ENCODE measurements around the gene NKAIN1. TPM values are rescaled to one million over a fixed set of nuclear protein-coding genes. Genes with fewer than 3 reads are reported as not detected.

NKAIN1 gene
- total RNA-seq, 1 experiment from 2014 or later = 36.8 TPM

DNA sequence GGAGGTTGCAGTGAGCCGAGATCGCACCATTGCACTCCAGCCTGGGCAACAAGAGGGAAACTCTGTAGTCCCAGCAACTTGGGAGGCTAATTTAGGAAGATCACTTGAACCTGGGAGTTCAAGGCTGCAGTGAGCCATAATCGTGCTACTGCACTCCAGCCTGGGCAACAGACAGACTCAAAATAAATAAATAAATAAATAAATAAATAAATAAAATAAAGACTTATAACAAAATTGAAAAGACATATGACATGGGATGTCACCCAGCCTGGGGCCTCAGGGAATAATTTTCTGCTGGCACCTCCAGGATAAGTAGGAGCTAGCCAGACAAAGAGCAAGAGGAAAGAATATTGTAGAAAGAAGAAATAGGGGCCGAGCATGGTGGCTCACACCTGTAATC lies 96.2 kb downstream of the NKAIN1 start (continued):
- TF ChIP-seq, protein P1, sequence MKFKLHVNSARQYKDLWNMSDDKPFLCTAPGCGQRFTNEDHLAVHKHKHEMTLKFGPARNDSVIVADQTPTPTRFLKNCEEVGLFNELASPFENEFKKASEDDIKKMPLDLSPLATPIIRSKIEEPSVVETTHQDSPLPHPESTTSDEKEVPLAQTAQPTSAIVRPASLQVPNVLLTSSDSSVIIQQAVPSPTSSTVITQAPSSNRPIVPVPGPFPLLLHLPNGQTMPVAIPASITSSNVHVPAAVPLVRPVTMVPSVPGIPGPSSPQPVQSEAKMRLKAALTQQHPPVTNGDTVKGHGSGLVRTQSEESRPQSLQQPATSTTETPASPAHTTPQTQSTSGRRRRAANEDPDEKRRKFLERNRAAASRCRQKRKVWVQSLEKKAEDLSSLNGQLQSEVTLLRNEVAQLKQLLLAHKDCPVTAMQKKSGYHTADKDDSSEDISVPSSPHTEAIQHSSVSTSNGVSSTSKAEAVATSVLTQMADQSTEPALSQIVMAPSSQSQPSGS (CRISPR knock-in tag; IDR thresholded peaks at IDR 0.05; ENCODE audit: borderline replicate concordance, low read depth) = no peak
- TF ChIP-seq, protein P2, sequence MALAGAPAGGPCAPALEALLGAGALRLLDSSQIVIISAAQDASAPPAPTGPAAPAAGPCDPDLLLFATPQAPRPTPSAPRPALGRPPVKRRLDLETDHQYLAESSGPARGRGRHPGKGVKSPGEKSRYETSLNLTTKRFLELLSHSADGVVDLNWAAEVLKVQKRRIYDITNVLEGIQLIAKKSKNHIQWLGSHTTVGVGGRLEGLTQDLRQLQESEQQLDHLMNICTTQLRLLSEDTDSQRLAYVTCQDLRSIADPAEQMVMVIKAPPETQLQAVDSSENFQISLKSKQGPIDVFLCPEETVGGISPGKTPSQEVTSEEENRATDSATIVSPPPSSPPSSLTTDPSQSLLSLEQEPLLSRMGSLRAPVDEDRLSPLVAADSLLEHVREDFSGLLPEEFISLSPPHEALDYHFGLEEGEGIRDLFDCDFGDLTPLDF (CRISPR knock-in tag; IDR thresholded peaks at IDR 0.05) = no peak

DNA sequence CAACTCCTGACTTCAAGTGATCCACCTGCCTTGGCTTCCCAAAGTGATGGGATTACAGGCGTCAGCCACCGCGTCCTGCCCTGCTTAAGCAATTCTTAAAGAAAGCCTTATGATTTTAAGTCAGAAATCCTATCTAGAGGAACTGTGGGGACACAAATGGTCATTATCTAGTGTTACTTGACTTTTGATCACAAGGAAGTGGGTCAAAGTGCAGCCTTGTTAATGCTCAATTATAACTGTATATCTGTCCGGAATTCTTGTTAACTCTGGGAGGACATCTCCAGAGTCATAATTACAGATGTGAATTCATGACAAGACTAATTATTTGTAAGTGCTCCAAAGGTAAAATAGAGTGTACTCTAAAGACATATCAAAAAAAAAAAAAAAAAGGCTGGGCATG lies 97.3 kb downstream of the NKAIN1 start:
- TF ChIP-seq, protein P3, sequence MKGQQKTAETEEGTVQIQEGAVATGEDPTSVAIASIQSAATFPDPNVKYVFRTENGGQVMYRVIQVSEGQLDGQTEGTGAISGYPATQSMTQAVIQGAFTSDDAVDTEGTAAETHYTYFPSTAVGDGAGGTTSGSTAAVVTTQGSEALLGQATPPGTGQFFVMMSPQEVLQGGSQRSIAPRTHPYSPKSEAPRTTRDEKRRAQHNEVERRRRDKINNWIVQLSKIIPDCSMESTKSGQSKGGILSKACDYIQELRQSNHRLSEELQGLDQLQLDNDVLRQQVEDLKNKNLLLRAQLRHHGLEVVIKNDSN (CRISPR knock-in tag; IDR thresholded peaks at IDR 0.05) = no peak
- no peak for TF ChIP-seq SMAD3 (CRISPR knock-in tag; IDR thresholded peaks at IDR 0.05; ENCODE audit: borderline replicate concordance)
- TF ChIP-seq, protein P4, sequence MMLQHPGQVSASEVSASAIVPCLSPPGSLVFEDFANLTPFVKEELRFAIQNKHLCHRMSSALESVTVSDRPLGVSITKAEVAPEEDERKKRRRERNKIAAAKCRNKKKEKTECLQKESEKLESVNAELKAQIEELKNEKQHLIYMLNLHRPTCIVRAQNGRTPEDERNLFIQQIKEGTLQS (CRISPR knock-in tag; conservative IDR thresholded peaks at IDR 0.05) = no peak
- TF ChIP-seq, protein P5, sequence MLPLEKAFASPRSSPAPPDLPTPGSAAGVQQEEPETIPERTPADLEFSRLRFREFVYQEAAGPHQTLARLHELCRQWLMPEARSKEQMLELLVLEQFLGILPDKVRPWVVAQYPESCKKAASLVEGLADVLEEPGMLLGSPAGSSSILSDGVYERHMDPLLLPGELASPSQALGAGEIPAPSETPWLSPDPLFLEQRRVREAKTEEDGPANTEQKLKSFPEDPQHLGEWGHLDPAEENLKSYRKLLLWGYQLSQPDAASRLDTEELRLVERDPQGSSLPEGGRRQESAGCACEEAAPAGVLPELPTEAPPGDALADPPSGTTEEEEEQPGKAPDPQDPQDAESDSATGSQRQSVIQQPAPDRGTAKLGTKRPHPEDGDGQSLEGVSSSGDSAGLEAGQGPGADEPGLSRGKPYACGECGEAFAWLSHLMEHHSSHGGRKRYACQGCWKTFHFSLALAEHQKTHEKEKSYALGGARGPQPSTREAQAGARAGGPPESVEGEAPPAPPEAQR (CRISPR knock-in tag; IDR thresholded peaks at IDR 0.05) = no peak
- TF ChIP-seq, protein P6, sequence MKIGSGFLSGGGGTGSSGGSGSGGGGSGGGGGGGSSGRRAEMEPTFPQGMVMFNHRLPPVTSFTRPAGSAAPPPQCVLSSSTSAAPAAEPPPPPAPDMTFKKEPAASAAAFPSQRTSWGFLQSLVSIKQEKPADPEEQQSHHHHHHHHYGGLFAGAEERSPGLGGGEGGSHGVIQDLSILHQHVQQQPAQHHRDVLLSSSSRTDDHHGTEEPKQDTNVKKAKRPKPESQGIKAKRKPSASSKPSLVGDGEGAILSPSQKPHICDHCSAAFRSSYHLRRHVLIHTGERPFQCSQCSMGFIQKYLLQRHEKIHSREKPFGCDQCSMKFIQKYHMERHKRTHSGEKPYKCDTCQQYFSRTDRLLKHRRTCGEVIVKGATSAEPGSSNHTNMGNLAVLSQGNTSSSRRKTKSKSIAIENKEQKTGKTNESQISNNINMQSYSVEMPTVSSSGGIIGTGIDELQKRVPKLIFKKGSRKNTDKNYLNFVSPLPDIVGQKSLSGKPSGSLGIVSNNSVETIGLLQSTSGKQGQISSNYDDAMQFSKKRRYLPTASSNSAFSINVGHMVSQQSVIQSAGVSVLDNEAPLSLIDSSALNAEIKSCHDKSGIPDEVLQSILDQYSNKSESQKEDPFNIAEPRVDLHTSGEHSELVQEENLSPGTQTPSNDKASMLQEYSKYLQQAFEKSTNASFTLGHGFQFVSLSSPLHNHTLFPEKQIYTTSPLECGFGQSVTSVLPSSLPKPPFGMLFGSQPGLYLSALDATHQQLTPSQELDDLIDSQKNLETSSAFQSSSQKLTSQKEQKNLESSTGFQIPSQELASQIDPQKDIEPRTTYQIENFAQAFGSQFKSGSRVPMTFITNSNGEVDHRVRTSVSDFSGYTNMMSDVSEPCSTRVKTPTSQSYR (CRISPR knock-in tag; IDR thresholded peaks at IDR 0.05) = no peak
- no peak for TF ChIP-seq FOXP1 (CRISPR knock-in tag; IDR thresholded peaks at IDR 0.05; ENCODE audit: borderline replicate concordance)
- no peak for TF ChIP-seq TCF7 (CRISPR knock-in tag; IDR thresholded peaks at IDR 0.05; ENCODE audit: low read depth)
- TF ChIP-seq SMAD4 (CRISPR knock-in tag; IDR thresholded peaks at IDR 0.05) = no peak
- TF ChIP-seq, protein P7, sequence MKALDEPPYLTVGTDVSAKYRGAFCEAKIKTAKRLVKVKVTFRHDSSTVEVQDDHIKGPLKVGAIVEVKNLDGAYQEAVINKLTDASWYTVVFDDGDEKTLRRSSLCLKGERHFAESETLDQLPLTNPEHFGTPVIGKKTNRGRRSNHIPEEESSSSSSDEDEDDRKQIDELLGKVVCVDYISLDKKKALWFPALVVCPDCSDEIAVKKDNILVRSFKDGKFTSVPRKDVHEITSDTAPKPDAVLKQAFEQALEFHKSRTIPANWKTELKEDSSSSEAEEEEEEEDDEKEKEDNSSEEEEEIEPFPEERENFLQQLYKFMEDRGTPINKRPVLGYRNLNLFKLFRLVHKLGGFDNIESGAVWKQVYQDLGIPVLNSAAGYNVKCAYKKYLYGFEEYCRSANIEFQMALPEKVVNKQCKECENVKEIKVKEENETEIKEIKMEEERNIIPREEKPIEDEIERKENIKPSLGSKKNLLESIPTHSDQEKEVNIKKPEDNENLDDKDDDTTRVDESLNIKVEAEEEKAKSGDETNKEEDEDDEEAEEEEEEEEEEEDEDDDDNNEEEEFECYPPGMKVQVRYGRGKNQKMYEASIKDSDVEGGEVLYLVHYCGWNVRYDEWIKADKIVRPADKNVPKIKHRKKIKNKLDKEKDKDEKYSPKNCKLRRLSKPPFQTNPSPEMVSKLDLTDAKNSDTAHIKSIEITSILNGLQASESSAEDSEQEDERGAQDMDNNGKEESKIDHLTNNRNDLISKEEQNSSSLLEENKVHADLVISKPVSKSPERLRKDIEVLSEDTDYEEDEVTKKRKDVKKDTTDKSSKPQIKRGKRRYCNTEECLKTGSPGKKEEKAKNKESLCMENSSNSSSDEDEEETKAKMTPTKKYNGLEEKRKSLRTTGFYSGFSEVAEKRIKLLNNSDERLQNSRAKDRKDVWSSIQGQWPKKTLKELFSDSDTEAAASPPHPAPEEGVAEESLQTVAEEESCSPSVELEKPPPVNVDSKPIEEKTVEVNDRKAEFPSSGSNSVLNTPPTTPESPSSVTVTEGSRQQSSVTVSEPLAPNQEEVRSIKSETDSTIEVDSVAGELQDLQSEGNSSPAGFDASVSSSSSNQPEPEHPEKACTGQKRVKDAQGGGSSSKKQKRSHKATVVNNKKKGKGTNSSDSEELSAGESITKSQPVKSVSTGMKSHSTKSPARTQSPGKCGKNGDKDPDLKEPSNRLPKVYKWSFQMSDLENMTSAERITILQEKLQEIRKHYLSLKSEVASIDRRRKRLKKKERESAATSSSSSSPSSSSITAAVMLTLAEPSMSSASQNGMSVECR (CRISPR knock-in tag; IDR thresholded peaks at IDR 0.05; ENCODE audit: borderline replicate concordance) = no peak
- TF ChIP-seq ESRRA (CRISPR knock-in tag; IDR thresholded peaks at IDR 0.05; ENCODE audit: borderline replicate concordance) = no peak
- no peak for TF ChIP-seq ZNF263 (CRISPR knock-in tag; IDR thresholded peaks at IDR 0.05; ENCODE audit: low read depth)
- TF ChIP-seq NR3C1 (CRISPR knock-in tag; conservative IDR thresholded peaks at IDR 0.05; ENCODE audit: low read depth) = no peak
- TF ChIP-seq, protein P8, sequence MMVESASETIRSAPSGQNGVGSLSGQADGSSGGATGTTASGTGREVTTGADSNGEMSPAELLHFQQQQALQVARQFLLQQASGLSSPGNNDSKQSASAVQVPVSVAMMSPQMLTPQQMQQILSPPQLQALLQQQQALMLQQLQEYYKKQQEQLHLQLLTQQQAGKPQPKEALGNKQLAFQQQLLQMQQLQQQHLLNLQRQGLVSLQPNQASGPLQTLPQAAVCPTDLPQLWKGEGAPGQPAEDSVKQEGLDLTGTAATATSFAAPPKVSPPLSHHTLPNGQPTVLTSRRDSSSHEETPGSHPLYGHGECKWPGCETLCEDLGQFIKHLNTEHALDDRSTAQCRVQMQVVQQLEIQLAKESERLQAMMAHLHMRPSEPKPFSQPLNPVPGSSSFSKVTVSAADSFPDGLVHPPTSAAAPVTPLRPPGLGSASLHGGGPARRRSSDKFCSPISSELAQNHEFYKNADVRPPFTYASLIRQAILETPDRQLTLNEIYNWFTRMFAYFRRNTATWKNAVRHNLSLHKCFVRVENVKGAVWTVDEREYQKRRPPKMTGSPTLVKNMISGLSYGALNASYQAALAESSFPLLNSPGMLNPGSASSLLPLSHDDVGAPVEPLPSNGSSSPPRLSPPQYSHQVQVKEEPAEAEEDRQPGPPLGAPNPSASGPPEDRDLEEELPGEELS (CRISPR knock-in tag; IDR thresholded peaks at IDR 0.05) = no peak
- TF ChIP-seq, protein P9, sequence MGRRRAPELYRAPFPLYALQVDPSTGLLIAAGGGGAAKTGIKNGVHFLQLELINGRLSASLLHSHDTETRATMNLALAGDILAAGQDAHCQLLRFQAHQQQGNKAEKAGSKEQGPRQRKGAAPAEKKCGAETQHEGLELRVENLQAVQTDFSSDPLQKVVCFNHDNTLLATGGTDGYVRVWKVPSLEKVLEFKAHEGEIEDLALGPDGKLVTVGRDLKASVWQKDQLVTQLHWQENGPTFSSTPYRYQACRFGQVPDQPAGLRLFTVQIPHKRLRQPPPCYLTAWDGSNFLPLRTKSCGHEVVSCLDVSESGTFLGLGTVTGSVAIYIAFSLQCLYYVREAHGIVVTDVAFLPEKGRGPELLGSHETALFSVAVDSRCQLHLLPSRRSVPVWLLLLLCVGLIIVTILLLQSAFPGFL (CRISPR knock-in tag; IDR thresholded peaks at IDR 0.05; ENCODE audit: borderline replicate concordance) = no peak
- TF ChIP-seq ELF4 (CRISPR knock-in tag; IDR thresholded peaks at IDR 0.05; ENCODE audit: low read depth) = no peak
- no peaks in the 10 kb centered on the region for H3K36me3 Mint-ChIP-seq
- peaks cover 4% of the 10 kb centered on the region for H3K4me1 Mint-ChIP-seq
- no peaks in the 10 kb centered on the region for H3K27me3 Mint-ChIP-seq (ENCODE audit: low read depth)
- H3K9me3 Mint-ChIP-seq = peaks cover 4% of the 10 kb centered on the region; the same call in 1 of the 2 replicates
- DNase-seq (ENCODE audit: low spot score) (no peak), ATAC-seq (no peak)
- ChIA-PET CTCF (no interaction called here), POLR2A (no interaction called here)
- H3K4me3 Mint-ChIP-seq = no peak overlapping the region
- no peak overlapping the region for H3K27ac Mint-ChIP-seq
